ENCODE measurements around the gene TPRX2.
"Not testable (repeated sequence)": the region's sequence is repeated elsewhere in the genome, so short reads cannot be mapped to it uniquely, and the experiment has no call there.

DNA sequence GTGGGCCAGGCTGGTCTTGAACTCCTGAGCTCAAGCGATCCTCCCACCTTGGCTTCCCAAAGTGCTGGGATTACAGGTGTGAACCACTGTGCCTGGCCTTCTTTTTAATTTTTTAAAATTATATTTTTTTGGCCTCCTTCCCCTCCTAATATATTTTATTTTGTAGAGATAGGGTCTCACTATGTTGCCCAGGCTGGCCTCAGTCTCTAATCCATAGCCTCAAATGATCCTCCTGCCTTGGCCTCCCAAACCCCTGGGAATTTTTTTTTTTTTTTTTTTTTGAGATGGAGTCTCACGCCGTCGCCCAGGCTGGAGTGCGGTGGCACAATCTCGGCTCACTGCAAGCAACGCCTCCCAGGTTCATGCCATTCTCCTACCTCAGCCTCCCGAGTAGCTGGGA is 42.8 kb upstream of the TPRX2 start:
- TF ChIP-seq POLR2A (IDR thresholded peaks at IDR 0.05): not testable (repeated sequence)
- TF ChIP-seq, protein P1, sequence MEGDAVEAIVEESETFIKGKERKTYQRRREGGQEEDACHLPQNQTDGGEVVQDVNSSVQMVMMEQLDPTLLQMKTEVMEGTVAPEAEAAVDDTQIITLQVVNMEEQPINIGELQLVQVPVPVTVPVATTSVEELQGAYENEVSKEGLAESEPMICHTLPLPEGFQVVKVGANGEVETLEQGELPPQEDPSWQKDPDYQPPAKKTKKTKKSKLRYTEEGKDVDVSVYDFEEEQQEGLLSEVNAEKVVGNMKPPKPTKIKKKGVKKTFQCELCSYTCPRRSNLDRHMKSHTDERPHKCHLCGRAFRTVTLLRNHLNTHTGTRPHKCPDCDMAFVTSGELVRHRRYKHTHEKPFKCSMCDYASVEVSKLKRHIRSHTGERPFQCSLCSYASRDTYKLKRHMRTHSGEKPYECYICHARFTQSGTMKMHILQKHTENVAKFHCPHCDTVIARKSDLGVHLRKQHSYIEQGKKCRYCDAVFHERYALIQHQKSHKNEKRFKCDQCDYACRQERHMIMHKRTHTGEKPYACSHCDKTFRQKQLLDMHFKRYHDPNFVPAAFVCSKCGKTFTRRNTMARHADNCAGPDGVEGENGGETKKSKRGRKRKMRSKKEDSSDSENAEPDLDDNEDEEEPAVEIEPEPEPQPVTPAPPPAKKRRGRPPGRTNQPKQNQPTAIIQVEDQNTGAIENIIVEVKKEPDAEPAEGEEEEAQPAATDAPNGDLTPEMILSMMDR (IDR thresholded peaks at IDR 0.05): not testable (repeated sequence)
